ENCODE data around the gene EPHA3.

EPHA3 gene

GRCh38 chr3:89368846-89369245 lies 261.4 kb downstream of the EPHA3 start:
- no peak for DNase-seq

GRCh38 chr3:89372456-89372855 lies 265.0 kb downstream of the EPHA3 start:
- DNase-seq, result no peak

GRCh38 chr3:89373434-89373833 lies 266.0 kb downstream of the EPHA3 start:
- no peak for DNase-seq

GRCh38 chr3:89375451-89375850 lies 268.0 kb downstream of the EPHA3 start:
- DNase-seq, result no peak

GRCh38 chr3:89380016-89380415 lies 272.6 kb downstream of the EPHA3 start:
- no peak for DNase-seq

GRCh38 chr3:89392991-89393390 lies 285.6 kb downstream of the EPHA3 start:
- no peak for DNase-seq

- no peak for DNase-seq
Observed at GRCh38 chr3:89395456-89395855, 288.0 kb downstream of the EPHA3 start.

- DNase-seq, result no peak
Observed at GRCh38 chr3:89395996-89396395, 288.6 kb downstream of the EPHA3 start.

- DNase-seq, result no peak
Observed at GRCh38 chr3:89402051-89402450, 294.6 kb downstream of the EPHA3 start.

- no peak for DNase-seq
Observed at GRCh38 chr3:89405176-89405575, 297.8 kb downstream of the EPHA3 start.

- no peak for DNase-seq
Observed at GRCh38 chr3:89405593-89405992, 298.2 kb downstream of the EPHA3 start.

GRCh38 chr3:89411201-89411600 lies 303.8 kb downstream of the EPHA3 start:
- no peak for DNase-seq

- no peak for DNase-seq
Observed at GRCh38 chr3:89414270-89414669, 306.8 kb downstream of the EPHA3 start.

GRCh38 chr3:89419647-89420241 lies 312.3 kb downstream of the EPHA3 start:
- no peak for DNase-seq

GRCh38 chr3:89426060-89426459 lies 318.6 kb downstream of the EPHA3 start:
- DNase-seq, result no peak

- DNase-seq, result no peak
Observed at GRCh38 chr3:89434621-89435380, 327.4 kb downstream of the EPHA3 start.

GRCh38 chr3:89436846-89437245 lies 329.4 kb downstream of the EPHA3 start:
- DNase-seq, result no peak

GRCh38 chr3:89440386-89440785 lies 333.0 kb downstream of the EPHA3 start:
- DNase-seq, result no peak

- no peak for DNase-seq
Observed at GRCh38 chr3:89441141-89441540, 333.7 kb downstream of the EPHA3 start.

- DNase-seq, result no peak
Observed at GRCh38 chr3:89446593-89446992, 339.2 kb downstream of the EPHA3 start.

GRCh38 chr3:89447243-89447642 lies 339.8 kb downstream of the EPHA3 start:
- no peak for DNase-seq

GRCh38 chr3:89449086-89449485 lies 341.7 kb downstream of the EPHA3 start:
- DNase-seq, result no peak

GRCh38 chr3:89452066-89452465 lies 344.6 kb downstream of the EPHA3 start:
- DNase-seq, result no peak

- no peak for DNase-seq
Observed at GRCh38 chr3:89455240-89455639, 347.8 kb downstream of the EPHA3 start.

- DNase-seq, result no peak
Observed at GRCh38 chr3:89467898-89468363, 360.5 kb downstream of the EPHA3 start.

All from stimulated activated CD4-positive, alpha-beta T cell treated with anti-CD3 and anti-CD28 coated beads, Interleukin-4, amount 100 ng/mL, for 1 hour (primary cell).